DND-41 (cell line): Measurements from ENCODE around the gene ADAMTS1.

Source experiments
- ATAC-seq: fragments of 200-7000 bp; cut with Tn5 transposase; 3 replicates; pipeline ENCODE4 v1.9.1; 2021; ENCODE audit warnings: low read depth; ENCODE audit not compliant: insufficient read depth
- DNase-seq: peaks from one replicate; pipeline ENCODE4 v3.0.0-alpha.2; 2020
- H2AFZ ChIP-seq: 2 replicates; pipeline ENCODE4 v1.6.0; 2012; ENCODE audit warnings: low read depth, low read length
- H3K27ac ChIP-seq: 2 replicates; pipeline ENCODE4 v1.5.1; 2012; ENCODE audit warnings: low read length, inconsistent platforms
- H3K27me3 ChIP-seq: fragments of 200-600 bp; sonication (generic); 2 replicates; pipeline ENCODE4 v1.6.0; 2012; ENCODE audit warnings: low read length, mild to moderate bottlenecking, inconsistent platforms; ENCODE audit not compliant: insufficient read depth, poor library complexity
- H3K36me3 ChIP-seq: 2 replicates; pipeline ENCODE4 v1.5.1; 2012; ENCODE audit warnings: low read length, inconsistent platforms; ENCODE audit not compliant: insufficient read depth
- H3K4me1 ChIP-seq: 2 replicates; pipeline ENCODE4 v1.5.1; 2012; ENCODE audit warnings: mild to moderate bottlenecking, low read length; ENCODE audit not compliant: insufficient read depth
- H3K4me2 ChIP-seq: 2 replicates; pipeline ENCODE4 v1.6.0; 2012; ENCODE audit warnings: mild to moderate bottlenecking, moderate library complexity, low read length, inconsistent platforms; ENCODE audit not compliant: insufficient read depth
- H3K4me3 ChIP-seq, 2 experiments: fragments of 200-600 bp in 1 of 2; shearing (Covaris generic) in 1 of 2; 2 replicates each; pipeline ENCODE4 v1.5.1; 2012 to 2016; ENCODE audit warnings: inconsistent platforms in 2 of 2, low read length in 2 of 2, mild to moderate bottlenecking in 2 of 2, low read depth in 1 of 2, moderate library complexity in 1 of 2
- H3K79me2 ChIP-seq: 2 replicates; pipeline ENCODE4 v1.6.0; 2012; ENCODE audit warnings: low read length, inconsistent platforms; ENCODE audit not compliant: insufficient read depth
- H3K9ac ChIP-seq: 2 replicates; pipeline ENCODE4 v1.6.0; 2012; ENCODE audit warnings: low read depth, mild to moderate bottlenecking, inconsistent platforms, low read length, moderate library complexity
- H3K9me3 ChIP-seq: 2 replicates; pipeline ENCODE4 v1.5.1; 2012; ENCODE audit warnings: low read length, moderate library complexity, mild to moderate bottlenecking, inconsistent platforms; ENCODE audit not compliant: insufficient read depth, severe bottlenecking
- H4K20me1 ChIP-seq: 2 replicates; pipeline ENCODE4 v1.6.0; 2012; ENCODE audit warnings: low read length; ENCODE audit not compliant: insufficient read depth
- CTCF ChIP-seq: IDR thresholded peaks from 2 replicates; pipeline ENCODE4 v1.5.1; 2012; ENCODE audit warnings: borderline replicate concordance, low read length, moderate library complexity, mild to moderate bottlenecking; ENCODE audit not compliant: poor library complexity, severe bottlenecking; ENCODE audit errors: extremely low read depth
- EZH2 ChIP-seq: IDR thresholded peaks from 3 replicates; pipeline ENCODE4 v1.6.1; 2012; ENCODE audit warnings: borderline replicate concordance, low read depth, mild to moderate bottlenecking, moderate library complexity, low read length, inconsistent platforms; ENCODE audit not compliant: severe bottlenecking

The ADAMTS1 gene

GRCh38 chr21:26811482-26811881 lies 33.7 kb downstream of the ADAMTS1 start:
- Histone ChIP-seq H3K27ac (no peak overlapping the region), H3K4me2 (no peak overlapping the region), H2AFZ (no peak overlapping the region), H3K9ac (no peak overlapping the region), H3K4me1 (peaks cover 9% of the 10 kb centered on the region), H4K20me1 (no peaks in the 10 kb centered on the region), H3K36me3 (no peaks in the 10 kb centered on the region), H3K79me2 (no peaks in the 10 kb centered on the region), H3K9me3 (no peaks in the 10 kb centered on the region), H3K4me3 (no peak overlapping the region), H3K27me3 (no peaks in the 10 kb centered on the region)
- TF ChIP-seq CTCF (no peak), EZH2 (no peak)
- ATAC-seq: no peak
- no peak for DNase-seq

- Histone ChIP-seq H3K79me2 (no peaks in the 10 kb centered on the region), H3K27ac (no peak overlapping the region), H4K20me1 (no peaks in the 10 kb centered on the region), H3K9ac (no peak overlapping the region), H3K36me3 (no peaks in the 10 kb centered on the region), H2AFZ (no peak overlapping the region), H3K9me3 (no peaks in the 10 kb centered on the region), H3K4me1 (peaks cover 11% of the 10 kb centered on the region), H3K27me3 (no peaks in the 10 kb centered on the region), H3K4me3 (no peak overlapping the region), H3K4me2 (no peak overlapping the region)
- ATAC-seq: no peak
- no peak for DNase-seq
- TF ChIP-seq EZH2: no peak
- no peak for TF ChIP-seq CTCF
These were observed 34.4 kb downstream of the ADAMTS1 start for GRCh38 chr21:26810676-26811415.

GRCh38 chr21:26810266-26810665 lies 34.9 kb downstream of the ADAMTS1 start:
- Histone ChIP-seq H3K9me3 (no peaks in the 10 kb centered on the region), H3K4me3 (no peak overlapping the region), H3K79me2 (no peaks in the 10 kb centered on the region), H3K27ac (no peak overlapping the region), H3K4me2 (no peak overlapping the region), H3K9ac (no peak overlapping the region), H3K36me3 (no peaks in the 10 kb centered on the region), H3K27me3 (no peaks in the 10 kb centered on the region), H4K20me1 (no peaks in the 10 kb centered on the region), H2AFZ (no peak overlapping the region), H3K4me1 (peaks cover 11% of the 10 kb centered on the region)
- ATAC-seq (no peak), DNase-seq (no peak)
- TF ChIP-seq CTCF: no peak
- no peak for TF ChIP-seq EZH2
